HTERT RPE-1 (cell line): Measurements from ENCODE around the gene LLCFC1.

Experiments used
- in situ Hi-C: fragments of 300-500 bp; cut with MboI; formaldehyde crosslinking; loops from 4 replicates; pipeline ENCODE4 v1.14.3; 2020; ENCODE audit warnings: low sequenced_read_pairs

Gene LLCFC1

GRCh38 chr7:142939226-142939910 lies at the start of gene LLCFC1:
Gene LLCFC1 (plus strand): TSS chr7:142939484. CDS start chr7:142939622, 138 bp downstream.
- in situ Hi-C loops = no loop called here

GRCh38 chr7:142889816-142890215 lies 49.5 kb upstream of the LLCFC1 start:
- in situ Hi-C loops = no loop called here

- in situ Hi-C loops = no loop called here
These were observed 48.3 kb upstream of the LLCFC1 start for GRCh38 chr7:142890874-142891485.

GRCh38 chr7:142891490-142892082 lies 47.7 kb upstream of the LLCFC1 start:
- in situ Hi-C loops = no loop called here

GRCh38 chr7:142892951-142893350 lies 46.3 kb upstream of the LLCFC1 start:
- in situ Hi-C loops = no loop called here

- in situ Hi-C loops = no loop called here
These were observed 44.9 kb upstream of the LLCFC1 start for GRCh38 chr7:142894112-142894984.

GRCh38 chr7:142894985-142895593 lies 44.2 kb upstream of the LLCFC1 start:
- in situ Hi-C loops = no loop called here

- in situ Hi-C loops = no loop called here
These were observed 43.1 kb upstream of the LLCFC1 start for GRCh38 chr7:142896151-142896550.

GRCh38 chr7:142896741-142897379 lies 42.4 kb upstream of the LLCFC1 start:
- in situ Hi-C loops = no loop called here

GRCh38 chr7:142897691-142898090 lies 41.6 kb upstream of the LLCFC1 start:
- in situ Hi-C loops = no loop called here

GRCh38 chr7:142898377-142899170 lies 40.7 kb upstream of the LLCFC1 start:
- in situ Hi-C loops = no loop called here

GRCh38 chr7:142899661-142900060 lies 39.6 kb upstream of the LLCFC1 start:
- in situ Hi-C loops = no loop called here

GRCh38 chr7:142901426-142902259 lies 37.6 kb upstream of the LLCFC1 start:
- in situ Hi-C loops = no loop called here

GRCh38 chr7:142904128-142904527 lies 35.2 kb upstream of the LLCFC1 start:
- in situ Hi-C loops = no loop called here

- in situ Hi-C loops = no loop called here
These were observed 33.5 kb upstream of the LLCFC1 start for GRCh38 chr7:142905759-142906158.

- in situ Hi-C loops = no loop called here
These were observed 32.6 kb upstream of the LLCFC1 start for GRCh38 chr7:142906643-142907042.

- in situ Hi-C loops = no loop called here
These were observed 31.0 kb upstream of the LLCFC1 start for GRCh38 chr7:142908290-142908689.
